Activated CD4-positive, alpha-beta T cell treated with anti-CD3 and anti-CD28 coated beads, Interleukin-2, amount 10 ng/mL, durations not matched to agents 7 days and 5 days (primary cell): ENCODE measurements around the gene FCGR3A. TPM values are rescaled to one million over a fixed set of nuclear protein-coding genes. Genes with fewer than 3 reads are reported as not detected.
"Not testable (repeated sequence)": the region's sequence is repeated elsewhere in the genome, so short reads cannot be mapped to it uniquely, and the experiment has no call there.

Experiments
- CTCF ChIA-PET: fragments of 350-600 bp; sonication (Branson Sonifier 250); formaldehyde crosslinking; loops from one replicate; lab custom pipeline; 2021; ENCODE audit warnings: antibody characterized with exemption; lab: Charles Lee
- POLR2A ChIA-PET: fragments of 350-600 bp; sonication (Branson Sonifier 250); formaldehyde crosslinking; loops from one replicate; lab custom pipeline; 2021; ENCODE audit warnings: antibody characterized with exemption; lab: Charles Lee
- DNase-seq: peaks from one replicate; pipeline ENCODE4 v3.0.0-alpha.2; 2020
- H3K27ac Mint-ChIP-seq: one replicate; pipeline ENCODE4 v1.8.0; 2021; ENCODE audit warnings: mild to moderate bottlenecking, moderate library complexity, mixed read lengths
- H3K27me3 Mint-ChIP-seq: one replicate; pipeline ENCODE4 v1.8.0; 2021; ENCODE audit warnings: mixed read lengths
- H3K36me3 Mint-ChIP-seq: one replicate; pipeline ENCODE4 v1.8.0; 2021; ENCODE audit warnings: low read depth, mixed read lengths
- H3K4me1 Mint-ChIP-seq: one replicate; pipeline ENCODE4 v1.8.0; 2021; ENCODE audit warnings: mixed read lengths
- H3K4me3 Mint-ChIP-seq: one replicate; pipeline ENCODE4 v1.8.0; 2021; ENCODE audit warnings: mild to moderate bottlenecking, moderate library complexity, mixed read lengths
- H3K9me3 Mint-ChIP-seq: one replicate; pipeline ENCODE4 v1.8.0; 2021; ENCODE audit warnings: mixed read lengths
- total RNA-seq, 2 experiments: library from RNA; stranded (reverse); gene quantifications; one replicate each; pipeline ENCODE4 v1.2.3, GENCODE V29; 2021

FCGR3A gene
- not detected for total RNA-seq

GRCh38 chr1:161549652-161550051 is at the start of gene FCGR3A:
Gene FCGR3A (minus strand): TSS chr1:161549818. CDS start chr1:161549736, 82 bp downstream.
- peaks cover 4% of the 10 kb centered on the region for H3K36me3 Mint-ChIP-seq
- no peak for DNase-seq
- no peak within 1 kb of the TSS for H3K27ac Mint-ChIP-seq
- H3K27me3 Mint-ChIP-seq, result peaks cover 1% of the 10 kb centered on the region
- H3K4me3 Mint-ChIP-seq, result no peak within 1 kb of the TSS
- POLR2A ChIA-PET, result no interaction called here
- H3K9me3 Mint-ChIP-seq, result peaks cover 8% of the 10 kb centered on the region
- peaks cover 11% of the 10 kb centered on the region for H3K4me1 Mint-ChIP-seq
- CTCF ChIA-PET, result no interaction called here

GRCh38 chr1:161597077-161597476 is 47.5 kb upstream of the FCGR3A start:
- POLR2A ChIA-PET, H3K36me3 Mint-ChIP-seq: not testable (repeated sequence)

GRCh38 chr1:161595583-161595982 is 46.0 kb upstream of the FCGR3A start:
- CTCF ChIA-PET, H3K4me1 Mint-ChIP-seq, H3K27ac Mint-ChIP-seq, H3K9me3 Mint-ChIP-seq, POLR2A ChIA-PET, H3K27me3 Mint-ChIP-seq, H3K4me3 Mint-ChIP-seq, DNase-seq, H3K36me3 Mint-ChIP-seq: not testable (repeated sequence)

More at GRCh38 chr1:161597077-161597476, 47.5 kb upstream of the FCGR3A start:
- H3K9me3 Mint-ChIP-seq, CTCF ChIA-PET, DNase-seq, H3K4me1 Mint-ChIP-seq, H3K27ac Mint-ChIP-seq, H3K27me3 Mint-ChIP-seq, H3K4me3 Mint-ChIP-seq: not testable (repeated sequence)

- H3K9me3 Mint-ChIP-seq, POLR2A ChIA-PET, H3K36me3 Mint-ChIP-seq, H3K27ac Mint-ChIP-seq, CTCF ChIA-PET, H3K4me3 Mint-ChIP-seq, DNase-seq, H3K4me1 Mint-ChIP-seq, H3K27me3 Mint-ChIP-seq: not testable (repeated sequence)
Measured at GRCh38 chr1:161595173-161595572, 45.6 kb upstream of the FCGR3A start.

GRCh38 chr1:161594269-161594984 is 44.8 kb upstream of the FCGR3A start:
- H3K27me3 Mint-ChIP-seq, H3K27ac Mint-ChIP-seq, DNase-seq, H3K4me3 Mint-ChIP-seq, H3K36me3 Mint-ChIP-seq, CTCF ChIA-PET, POLR2A ChIA-PET, H3K4me1 Mint-ChIP-seq, H3K9me3 Mint-ChIP-seq: not testable (repeated sequence)

GRCh38 chr1:161593092-161593755 is 43.6 kb upstream of the FCGR3A start:
- H3K27me3 Mint-ChIP-seq, CTCF ChIA-PET, H3K27ac Mint-ChIP-seq, H3K4me3 Mint-ChIP-seq, H3K4me1 Mint-ChIP-seq, POLR2A ChIA-PET, H3K36me3 Mint-ChIP-seq, H3K9me3 Mint-ChIP-seq, DNase-seq: not testable (repeated sequence)

GRCh38 chr1:161592586-161592985 is 43.0 kb upstream of the FCGR3A start:
- H3K27ac Mint-ChIP-seq, POLR2A ChIA-PET, H3K27me3 Mint-ChIP-seq, H3K9me3 Mint-ChIP-seq, H3K36me3 Mint-ChIP-seq, CTCF ChIA-PET, H3K4me3 Mint-ChIP-seq, DNase-seq, H3K4me1 Mint-ChIP-seq: not testable (repeated sequence)

GRCh38 chr1:161589920-161590319 is 40.3 kb upstream of the FCGR3A start:
- H3K4me3 Mint-ChIP-seq, H3K4me1 Mint-ChIP-seq, DNase-seq, H3K9me3 Mint-ChIP-seq, H3K27ac Mint-ChIP-seq, CTCF ChIA-PET, H3K36me3 Mint-ChIP-seq, POLR2A ChIA-PET, H3K27me3 Mint-ChIP-seq: not testable (repeated sequence)

GRCh38 chr1:161589365-161589764 is 39.7 kb upstream of the FCGR3A start:
- H3K27ac Mint-ChIP-seq, H3K36me3 Mint-ChIP-seq, CTCF ChIA-PET, DNase-seq, POLR2A ChIA-PET, H3K27me3 Mint-ChIP-seq, H3K9me3 Mint-ChIP-seq, H3K4me1 Mint-ChIP-seq, H3K4me3 Mint-ChIP-seq: not testable (repeated sequence)

GRCh38 chr1:161588596-161588995 is 39.0 kb upstream of the FCGR3A start:
- H3K9me3 Mint-ChIP-seq, CTCF ChIA-PET, H3K27me3 Mint-ChIP-seq, H3K36me3 Mint-ChIP-seq, H3K27ac Mint-ChIP-seq, DNase-seq, H3K4me3 Mint-ChIP-seq, H3K4me1 Mint-ChIP-seq, POLR2A ChIA-PET: not testable (repeated sequence)

GRCh38 chr1:161582882-161583281 is 33.3 kb upstream of the FCGR3A start:
- H3K27me3 Mint-ChIP-seq, H3K4me3 Mint-ChIP-seq, CTCF ChIA-PET, DNase-seq, H3K9me3 Mint-ChIP-seq, H3K27ac Mint-ChIP-seq, H3K36me3 Mint-ChIP-seq, POLR2A ChIA-PET, H3K4me1 Mint-ChIP-seq: not testable (repeated sequence)

GRCh38 chr1:161580879-161581537 is 31.4 kb upstream of the FCGR3A start:
- H3K27ac Mint-ChIP-seq, CTCF ChIA-PET, H3K4me1 Mint-ChIP-seq, H3K27me3 Mint-ChIP-seq, POLR2A ChIA-PET, H3K4me3 Mint-ChIP-seq, DNase-seq, H3K9me3 Mint-ChIP-seq, H3K36me3 Mint-ChIP-seq: not testable (repeated sequence)

- H3K27ac Mint-ChIP-seq, H3K4me3 Mint-ChIP-seq, H3K36me3 Mint-ChIP-seq, H3K27me3 Mint-ChIP-seq, CTCF ChIA-PET, POLR2A ChIA-PET, DNase-seq, H3K9me3 Mint-ChIP-seq, H3K4me1 Mint-ChIP-seq: not testable (repeated sequence)
Measured at GRCh38 chr1:161579856-161580507, 30.4 kb upstream of the FCGR3A start.
